AML-193 (cell line): ENCODE data around the gene BDP1.
"Not testable (repeated sequence)": the region's sequence is repeated elsewhere in the genome, so short reads cannot be mapped to it uniquely, and the experiment has no call there.

ENCODE experiments used
- DNase-seq, 2 experiments: peaks; one replicate each; lab custom pipeline; 2025; lab: John Stamatoyannopoulos, UW

The BDP1 gene, protein sequence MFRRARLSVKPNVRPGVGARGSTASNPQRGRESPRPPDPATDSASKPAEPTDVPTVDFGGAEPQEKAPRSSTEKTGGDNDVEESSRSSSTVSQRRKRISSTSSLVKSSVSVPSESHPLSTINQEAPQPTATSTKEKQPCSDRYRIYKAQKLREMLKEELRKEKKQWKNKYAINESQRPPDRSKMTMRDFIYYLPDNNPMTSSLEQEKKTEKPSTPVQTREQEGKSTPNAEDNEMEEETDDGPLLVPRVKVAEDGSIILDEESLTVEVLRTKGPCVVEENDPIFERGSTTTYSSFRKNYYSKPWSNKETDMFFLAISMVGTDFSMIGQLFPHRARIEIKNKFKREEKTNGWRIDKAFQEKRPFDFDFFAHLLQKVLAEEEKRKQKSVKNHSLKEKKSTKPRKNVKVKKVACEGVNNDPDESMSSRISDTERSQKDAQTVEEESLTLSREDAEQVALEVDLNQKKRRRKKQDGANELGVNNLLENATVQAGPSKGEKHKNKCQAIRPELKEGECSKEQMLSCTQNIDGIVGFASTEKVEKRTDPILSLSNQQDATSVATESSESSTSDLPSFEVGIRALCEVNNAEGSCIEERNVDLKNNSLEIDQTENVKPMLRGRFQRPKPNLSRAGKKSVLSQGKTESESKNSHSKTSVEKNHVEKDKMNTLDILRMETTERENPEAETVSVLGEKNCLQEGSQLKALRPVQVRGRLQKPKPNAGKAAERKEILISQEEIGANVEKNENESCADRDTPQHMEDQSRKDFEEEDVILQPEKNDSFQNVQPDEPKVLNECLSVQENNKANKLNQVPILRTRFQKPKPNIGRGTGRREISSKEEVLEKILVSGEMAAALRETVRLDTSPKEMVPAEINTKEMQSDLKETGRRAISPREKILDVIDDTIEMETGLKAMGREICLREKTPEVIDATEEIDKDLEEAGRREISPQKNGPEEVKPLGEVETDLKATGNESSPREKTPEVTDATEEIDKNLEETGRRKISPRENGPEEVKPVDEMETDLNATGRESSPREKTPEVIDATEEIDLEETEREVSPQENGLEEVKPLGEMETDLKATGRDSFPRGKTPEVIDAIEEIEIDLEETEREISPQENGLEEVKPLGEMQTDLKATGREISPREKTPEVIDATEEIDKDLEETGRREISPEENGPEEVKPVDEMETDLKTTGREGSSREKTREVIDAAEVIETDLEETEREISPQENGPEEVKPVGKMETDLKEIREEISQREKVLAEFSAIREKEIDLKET (N-terminal part only)

DNA sequence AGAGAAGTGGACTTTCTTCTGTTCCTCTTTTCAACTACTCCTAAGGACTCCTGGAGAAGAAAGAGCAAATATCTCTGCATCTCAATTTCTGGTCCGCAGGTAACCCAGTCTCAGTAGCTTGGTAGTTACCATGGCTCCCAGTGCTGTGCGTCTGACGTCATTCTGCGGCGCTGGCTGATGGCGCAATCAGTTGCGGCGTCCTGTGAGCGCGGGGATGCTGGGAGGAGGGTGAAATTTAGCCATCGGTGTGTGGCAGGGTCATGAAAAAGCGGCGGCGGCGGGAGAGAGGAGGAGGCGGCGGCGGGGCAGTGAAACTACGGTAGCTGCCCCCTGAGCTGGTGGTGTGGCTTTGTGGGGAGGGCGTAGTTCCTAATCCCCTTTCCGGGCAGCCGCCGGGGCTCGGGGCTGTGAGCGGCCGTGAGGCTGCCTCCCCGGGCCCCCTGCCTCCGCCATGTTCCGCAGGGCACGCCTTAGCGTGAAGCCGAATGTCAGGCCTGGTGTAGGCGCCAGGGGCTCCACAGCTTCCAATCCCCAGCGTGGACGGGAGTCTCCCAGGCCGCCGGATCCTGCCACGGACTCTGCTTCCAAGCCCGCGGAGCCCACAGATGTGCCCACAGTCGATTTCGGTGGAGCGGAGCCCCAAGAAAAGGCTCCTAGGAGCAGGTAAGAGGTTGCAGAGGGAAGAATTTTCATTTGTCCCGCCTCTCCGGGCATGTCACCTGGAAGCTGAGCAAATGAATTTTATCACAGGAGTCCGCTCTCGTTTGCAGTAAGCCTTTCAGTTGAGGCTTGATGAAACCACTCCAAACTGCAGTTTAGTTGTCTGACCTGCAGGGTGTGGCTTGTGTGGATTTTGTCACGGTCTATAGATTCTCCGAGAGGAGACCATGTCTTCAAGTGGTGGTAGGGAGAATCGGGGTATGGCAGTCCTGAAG, at the start of gene BDP1:
BDP1 (plus strand) TSS at position 225 of the 935 bp plus-strand sequence; CDS start at position 452, 227 bp downstream.
- peak; percentile 78 to 80 for DNase-seq

DNA sequence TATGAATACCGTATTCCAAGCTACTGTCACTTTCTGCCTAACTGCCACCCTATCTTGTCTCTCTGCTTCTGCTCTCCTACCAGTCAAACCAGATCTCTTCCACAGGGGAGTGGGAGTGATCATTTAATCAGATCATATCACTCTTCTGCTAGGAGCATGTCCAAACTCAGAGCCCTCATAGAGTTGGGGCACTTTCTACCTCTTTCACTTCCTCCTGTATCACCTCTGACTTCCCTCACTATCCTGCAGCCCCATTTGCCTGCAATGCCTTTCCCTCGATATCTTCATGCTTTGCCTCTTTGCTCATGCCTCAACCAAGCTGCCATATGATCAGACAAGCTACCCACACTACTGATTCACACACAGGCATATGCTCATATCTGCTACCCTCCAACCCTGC, 45.4 kb upstream of the BDP1 start:
- DNase-seq: not testable (repeated sequence)

DNA sequence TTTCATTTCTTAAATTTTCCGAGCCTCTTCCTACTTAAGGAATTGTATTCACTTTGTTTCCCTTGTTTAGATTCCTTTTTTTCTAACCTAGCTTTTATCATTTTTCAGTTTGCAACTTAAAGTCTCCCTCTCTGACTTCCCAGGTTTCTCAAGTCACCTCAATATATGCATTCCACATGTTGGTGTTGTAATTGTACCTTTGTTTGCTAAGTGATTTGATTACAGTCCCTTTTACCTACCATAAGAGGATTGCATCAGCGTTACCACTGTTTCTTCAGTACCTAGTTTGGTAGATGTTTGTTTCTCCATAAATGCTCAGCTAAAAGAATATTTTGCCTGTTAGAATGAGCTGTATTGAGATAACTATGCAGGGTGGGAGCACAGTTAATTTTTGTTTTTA, 39.8 kb upstream of the BDP1 start:
- not testable (repeated sequence) for DNase-seq

DNA sequence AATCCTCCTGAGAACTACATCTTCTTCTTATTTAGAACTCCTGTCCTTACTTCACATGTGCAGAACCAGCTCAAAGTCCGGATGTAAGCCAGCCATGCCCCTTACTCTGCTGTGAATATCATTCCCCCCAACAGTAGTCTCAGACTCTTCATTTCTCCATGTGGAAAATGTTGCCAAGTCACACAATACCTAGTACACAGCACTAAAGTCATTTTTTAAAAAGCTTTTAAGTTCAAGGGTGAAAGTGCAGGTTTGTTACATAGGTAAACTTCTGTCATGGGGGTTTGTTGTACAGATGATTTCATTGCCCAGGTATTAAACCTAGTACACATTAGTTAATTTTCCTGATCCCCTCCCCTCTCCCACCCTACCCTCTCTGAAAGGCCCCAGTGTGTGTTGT, 37.4 kb upstream of the BDP1 start:
- DNase-seq: not testable (repeated sequence)

DNA sequence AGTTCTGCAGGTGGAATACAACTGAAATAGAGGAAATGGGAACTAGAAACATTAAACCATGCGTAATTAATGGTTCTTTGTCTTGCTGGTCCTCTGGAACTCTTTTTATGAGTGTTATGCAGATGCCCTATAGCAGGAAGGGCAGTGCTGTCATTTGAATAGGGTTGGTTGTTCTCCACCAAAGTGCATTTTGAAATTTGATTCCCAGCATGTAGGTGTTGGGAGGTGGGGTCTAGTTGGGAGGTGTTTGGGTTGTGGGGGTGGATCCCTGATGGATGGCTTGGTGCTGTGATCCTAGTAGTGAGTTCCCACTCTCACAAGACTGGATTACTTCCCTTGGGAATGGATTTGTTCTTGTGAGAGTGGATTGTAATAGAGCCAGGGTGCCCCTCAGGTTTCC, 34.2 kb upstream of the BDP1 start:
- not testable (repeated sequence) for DNase-seq

DNA sequence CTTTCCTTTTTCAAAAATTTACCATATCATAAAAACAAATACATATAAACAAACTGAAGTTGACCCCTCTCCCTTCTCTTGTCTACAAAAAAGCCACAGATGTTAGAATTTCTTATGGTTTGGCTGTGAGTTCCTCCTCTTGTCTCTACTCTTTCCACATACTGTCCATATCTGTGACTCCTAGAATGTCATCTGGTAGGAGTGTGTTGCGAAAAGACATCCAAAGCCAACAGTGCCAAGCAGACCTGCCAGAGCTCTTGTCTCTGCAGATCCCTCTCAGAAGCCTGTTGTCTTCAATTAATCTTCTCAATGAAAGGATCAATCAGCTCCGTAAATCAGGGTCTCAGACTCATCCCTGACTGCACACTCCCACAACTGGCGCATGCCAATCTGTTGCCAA, 31.6 kb upstream of the BDP1 start:
- DNase-seq: peak; percentile 1 to 4

DNA sequence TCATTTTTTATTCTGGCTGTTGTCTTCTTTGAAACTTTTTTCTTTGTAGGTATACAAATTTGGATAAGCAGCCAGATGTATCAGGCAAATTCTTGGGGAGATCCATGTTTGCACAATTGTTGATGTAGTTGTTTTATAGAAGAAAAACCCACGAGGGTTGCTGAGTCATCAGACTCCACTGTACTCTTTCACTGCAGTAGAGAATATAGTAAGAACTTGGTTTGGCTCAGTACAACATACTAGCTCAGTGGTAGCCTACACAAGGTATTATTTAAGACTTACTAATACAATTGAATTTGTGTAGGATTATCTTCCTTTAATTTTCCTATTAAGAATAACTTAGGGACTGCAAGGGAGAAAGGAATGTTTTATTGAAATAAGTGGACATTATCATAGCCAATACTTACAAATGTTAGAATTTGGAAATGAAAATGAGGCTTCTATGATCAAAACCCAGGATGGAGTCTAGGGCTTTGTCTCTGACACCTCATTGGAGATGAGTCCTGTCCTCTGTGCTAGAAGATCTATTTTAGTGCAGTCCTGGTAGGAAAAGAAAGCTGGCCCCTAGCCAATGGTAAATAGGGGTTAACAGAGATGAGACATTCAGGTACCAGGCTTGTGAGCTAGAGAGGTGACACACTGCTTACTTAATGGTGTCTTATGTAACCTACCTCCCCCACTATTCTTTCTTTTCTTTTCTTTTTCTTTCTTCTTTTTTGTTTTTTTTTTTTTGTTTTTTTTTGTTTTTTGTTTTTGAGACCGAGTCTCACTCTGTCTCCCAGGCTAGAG, 28.6 kb upstream of the BDP1 start:
- not testable (repeated sequence) for DNase-seq

DNA sequence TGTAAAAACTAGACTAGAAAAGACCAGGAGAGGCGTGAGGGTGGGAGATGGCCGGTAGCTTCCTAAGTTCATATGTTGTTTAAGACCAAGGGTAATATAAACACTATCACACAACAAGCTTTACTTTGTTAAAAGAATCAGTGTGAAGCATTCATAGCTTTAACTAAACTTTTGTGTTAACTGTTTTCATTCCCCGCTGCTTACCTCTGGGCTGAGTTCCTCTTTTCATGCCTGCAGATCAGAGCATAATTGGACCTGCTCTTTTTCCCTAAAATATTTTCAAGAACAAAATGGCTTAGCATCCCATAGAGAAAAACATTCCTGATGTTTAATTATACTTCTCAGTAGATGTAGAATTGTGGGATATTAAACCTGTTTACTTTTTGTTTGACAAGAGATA, 23.0 kb upstream of the BDP1 start:
- DNase-seq: not testable (repeated sequence)

DNA sequence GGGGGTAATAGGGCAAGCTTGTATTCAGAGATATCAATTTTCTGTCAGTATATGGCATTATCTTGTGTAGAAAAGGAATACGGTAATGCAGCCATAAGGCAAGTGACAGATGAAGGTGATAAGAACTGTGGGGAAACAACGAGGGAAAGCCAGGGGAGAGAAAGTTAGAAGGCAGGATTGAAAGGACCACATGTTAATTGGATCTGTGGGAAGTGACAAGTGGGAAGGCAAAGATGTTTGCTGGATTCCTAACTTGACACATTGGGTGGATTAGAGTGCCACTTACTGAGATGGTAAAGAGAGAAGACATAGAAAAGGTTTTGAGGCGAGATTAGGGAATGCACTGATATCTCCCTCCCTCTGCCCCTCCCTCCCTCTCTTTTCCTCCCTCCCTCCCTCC, 20.6 kb upstream of the BDP1 start:
- not testable (repeated sequence) for DNase-seq

DNA sequence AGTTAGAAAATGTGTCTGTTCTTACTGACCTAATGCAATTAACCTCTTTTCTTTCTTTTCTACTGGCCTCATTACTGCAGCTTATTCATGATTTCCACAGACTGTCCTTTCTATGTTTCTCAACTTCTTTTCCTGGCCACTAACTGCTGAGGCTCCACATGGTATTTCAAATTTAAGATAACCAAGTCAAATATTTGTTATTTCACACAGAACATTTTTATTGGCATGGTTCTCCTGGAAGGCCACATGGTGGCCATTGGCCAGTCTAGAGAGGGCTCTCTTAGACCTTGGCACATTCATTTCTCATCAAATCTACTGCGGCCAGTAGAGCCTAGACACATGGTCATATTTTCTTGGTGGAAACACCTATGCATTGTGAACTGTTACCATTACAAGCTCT, 13.9 kb upstream of the BDP1 start:
- peak; percentile 1 to 9 for DNase-seq

DNA sequence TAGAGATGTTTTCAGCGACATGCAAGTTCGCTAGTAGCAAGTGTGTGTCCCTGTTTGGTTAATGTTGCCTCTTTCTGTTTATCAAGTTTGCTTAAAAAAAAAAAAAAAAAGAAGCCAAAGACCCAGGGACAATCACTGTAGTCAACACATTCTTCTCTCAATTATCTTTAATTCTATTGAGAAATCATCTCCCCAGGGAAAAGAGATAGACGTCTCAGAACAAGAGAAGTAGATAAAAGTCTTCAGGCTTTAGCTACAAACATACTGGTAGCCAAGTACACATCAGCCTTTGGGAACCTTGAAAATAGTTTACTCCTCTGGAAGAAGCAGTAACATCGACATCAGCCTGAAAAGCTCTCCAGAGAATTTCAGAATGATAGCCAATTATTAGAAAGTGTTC, 11.6 kb upstream of the BDP1 start:
- DNase-seq: not testable (repeated sequence)

DNA sequence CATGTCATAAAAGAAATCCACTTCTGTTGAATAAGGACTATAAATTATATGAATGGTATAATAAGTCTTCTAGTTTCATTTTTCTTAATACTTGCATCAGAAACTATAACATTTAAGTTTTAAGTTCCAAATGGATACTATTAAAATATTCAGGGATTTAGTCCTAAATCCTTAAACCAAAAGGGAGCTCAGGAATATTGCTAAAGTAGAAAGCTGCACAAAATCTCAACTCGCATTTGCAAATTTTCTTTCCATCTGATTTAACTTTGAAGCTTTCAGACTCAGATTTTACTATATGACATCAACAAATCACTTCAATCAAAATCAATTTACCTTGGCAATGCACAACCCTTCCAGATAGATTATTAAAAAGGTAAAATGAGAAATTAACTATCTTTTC, 10.4 kb upstream of the BDP1 start:
- DNase-seq: not testable (repeated sequence)

DNA sequence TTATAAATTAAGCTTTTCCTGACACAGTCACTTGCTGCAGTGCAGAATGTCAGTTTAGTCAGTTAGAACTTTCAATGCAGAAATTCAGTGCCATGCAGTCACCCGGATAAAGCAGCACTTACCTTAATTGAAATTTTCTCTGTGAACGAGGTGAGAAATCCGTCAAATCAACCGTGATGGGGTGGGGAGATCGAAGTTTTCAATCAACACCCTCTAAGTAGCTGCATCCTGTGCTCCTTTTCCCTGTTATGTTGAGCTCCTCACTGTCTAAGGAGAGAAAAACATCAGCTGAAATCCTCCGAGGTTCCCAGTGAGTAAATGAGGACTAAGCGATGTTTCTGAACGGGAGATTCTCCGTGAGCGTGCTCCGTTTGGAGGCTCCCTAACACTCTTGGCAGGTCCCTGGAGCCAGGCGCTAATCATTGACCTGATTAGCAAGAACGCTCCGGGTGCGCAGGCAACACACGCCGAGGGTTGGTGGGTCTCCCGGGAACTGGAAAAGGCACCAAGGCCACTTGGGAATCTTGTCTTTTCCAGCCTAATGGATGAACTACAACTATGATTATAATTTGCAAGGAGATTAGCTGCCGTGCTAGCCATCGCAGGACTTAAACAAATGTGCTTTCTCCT, 9.8 kb upstream of the BDP1 start:
- not testable (repeated sequence) for DNase-seq

DNA sequence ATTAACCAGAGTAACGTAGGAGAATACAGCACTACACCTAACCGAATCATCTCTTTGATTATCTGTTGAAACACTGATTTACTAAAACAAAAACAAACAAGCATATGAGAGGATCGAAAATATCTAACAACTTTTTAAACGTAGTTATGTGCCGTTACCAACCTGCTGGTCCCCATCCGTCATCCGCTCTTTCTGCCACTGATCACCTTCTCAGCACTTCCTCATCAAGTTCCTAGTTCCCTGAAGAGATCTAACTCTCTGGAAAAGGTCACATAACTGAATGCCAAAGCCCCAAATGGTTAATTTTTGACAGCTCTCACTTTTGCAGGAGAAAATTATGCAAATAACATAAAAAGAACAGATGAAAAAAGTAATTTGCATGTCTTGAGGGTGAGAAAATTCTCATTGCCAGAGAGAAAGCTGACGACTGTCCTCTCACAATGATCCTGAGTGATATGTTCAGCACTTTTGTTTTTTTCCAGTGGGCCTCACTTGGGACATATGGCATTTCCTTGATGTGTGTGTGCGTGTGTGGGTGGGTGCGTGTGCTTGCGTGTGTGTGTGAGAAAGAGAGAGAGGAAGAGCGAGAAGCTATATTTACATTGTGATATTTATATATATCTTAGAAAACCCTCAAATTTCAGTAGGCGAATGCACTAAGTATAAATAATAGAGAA, 8.8 kb upstream of the BDP1 start:
- DNase-seq: not testable (repeated sequence)

DNA sequence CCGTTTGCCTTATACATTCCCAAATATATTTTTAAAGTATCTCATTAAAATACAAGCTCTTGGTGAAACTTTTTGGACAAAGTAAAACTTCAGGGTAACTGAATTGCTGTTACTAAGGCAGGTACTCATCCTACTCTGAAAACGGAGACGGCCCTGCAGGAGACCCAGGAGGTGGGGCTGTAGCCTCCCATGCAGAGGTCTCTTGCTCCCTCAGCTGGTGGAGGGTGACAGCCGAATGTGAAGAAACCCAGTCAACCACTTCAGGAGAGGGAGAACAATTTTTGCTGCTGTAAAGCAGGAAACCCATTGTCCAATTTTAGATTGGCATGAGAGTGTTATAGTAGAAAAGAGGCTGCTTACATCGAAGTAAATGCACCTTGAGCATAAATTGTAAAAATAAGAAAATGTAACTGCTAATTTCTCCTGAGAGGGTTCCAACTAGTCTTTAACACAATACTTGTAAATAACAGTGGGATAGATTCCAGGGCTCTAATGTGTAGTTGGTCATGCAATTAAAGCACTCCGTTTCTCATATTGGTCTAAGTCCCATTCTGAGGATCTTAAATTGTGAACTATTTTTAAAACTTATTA, 8.1 kb upstream of the BDP1 start:
- peak; percentile 1 to 24 for DNase-seq

DNA sequence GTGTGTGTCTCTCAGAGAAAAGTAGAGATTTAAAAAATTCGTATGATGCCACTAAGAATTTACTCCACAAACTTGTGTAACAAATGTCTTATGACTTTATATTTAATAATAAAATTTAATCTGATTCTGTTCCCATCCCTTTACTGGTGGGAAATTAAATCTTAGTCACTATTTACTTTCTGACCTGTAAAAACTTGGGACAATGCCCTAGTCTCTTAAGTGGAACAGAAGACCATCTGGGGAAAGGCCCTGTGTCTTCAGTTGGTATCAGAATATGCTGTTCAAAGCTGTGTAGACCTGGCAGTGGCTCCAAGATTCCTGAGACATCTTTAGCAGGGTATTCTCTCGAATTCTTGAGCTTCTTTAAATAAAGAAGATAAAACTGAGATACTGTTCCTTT, 2.6 kb upstream of the BDP1 start:
- DNase-seq: no peak

DNA sequence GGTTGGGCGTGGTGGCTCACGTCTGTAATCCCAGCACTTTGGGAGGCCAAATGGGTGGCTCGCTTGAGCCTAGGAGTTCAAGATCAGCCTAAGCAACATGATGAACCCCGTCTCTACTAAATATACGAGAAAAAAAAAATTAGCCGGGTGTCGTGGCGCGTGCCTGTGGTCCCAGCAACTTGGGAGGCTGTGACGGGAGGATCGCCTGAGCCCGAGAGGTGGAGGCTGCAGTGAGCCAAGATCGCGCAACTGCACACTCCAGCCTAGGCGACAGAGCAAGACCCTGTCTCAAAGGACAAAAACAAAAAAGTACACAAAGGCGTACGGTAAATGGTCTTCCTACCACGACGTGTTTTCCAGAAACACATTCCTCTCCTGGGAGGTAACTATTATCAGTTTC, 538 bp upstream of the BDP1 start:
- no peak for DNase-seq

DNA sequence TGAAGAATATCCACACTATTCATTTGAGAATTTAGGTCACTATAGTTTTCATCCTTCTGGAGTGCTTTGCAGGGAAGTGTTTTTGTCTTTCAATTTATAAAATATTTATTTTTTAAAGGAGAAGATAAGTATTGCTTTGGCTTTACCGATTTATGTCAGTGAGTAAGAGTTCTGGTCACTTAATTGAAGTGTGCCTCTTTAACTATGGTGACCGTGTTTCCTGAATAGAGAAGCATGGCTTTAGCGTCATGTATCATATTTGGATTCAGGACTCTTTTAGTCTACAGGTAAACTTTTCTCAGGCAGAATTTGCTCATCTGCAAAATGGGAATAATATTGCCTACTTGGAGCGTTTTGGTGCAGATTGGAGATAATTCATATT, 902 bp downstream of the BDP1 start:
- peak; percentile 25 to 52 for DNase-seq

DNA sequence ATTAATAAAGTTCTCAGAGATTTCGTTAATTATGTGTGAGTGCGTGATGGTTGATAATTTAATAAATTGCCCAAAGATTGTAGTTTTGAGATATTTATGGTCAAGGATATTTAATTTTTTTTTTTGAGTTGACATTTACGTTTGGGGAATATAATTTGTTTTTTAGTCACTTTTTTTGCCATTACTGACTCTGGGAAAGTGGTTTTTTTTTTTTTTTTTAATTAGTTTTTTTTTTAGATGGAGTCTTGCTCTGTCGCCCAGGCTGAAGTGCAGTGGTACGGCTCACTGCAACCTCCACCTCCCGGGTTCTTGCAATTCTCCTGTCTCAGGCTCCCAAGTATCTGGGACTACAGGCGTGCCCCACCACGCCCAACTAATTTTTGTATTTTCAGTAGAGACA, 1.7 kb downstream of the BDP1 start:
- DNase-seq: no peak
